Esophagus muscularis mucosa (tissue), 4 donors: Measurements from ENCODE around the gene KLHL1. TPM values are rescaled to one million over a fixed set of nuclear protein-coding genes. Genes with fewer than 3 reads are reported as not detected.

Source experiments
- DNase-seq: peaks from one replicate; pipeline ENCODE4 v3.0.0-alpha.2; 2017; ENCODE audit errors: extremely low spot score
- H3K27ac ChIP-seq, 4 donors: fragments of 200-600 bp; sonication (generic); replicated peaks in 1 of 4; 1 replicate in 3 of 4; 2 replicates in 1 of 4; pipeline ENCODE4 v1.5.1; 2016 to 2019; ENCODE audit warnings: mild to moderate bottlenecking in 1 of 4
- H3K27me3 ChIP-seq, 4 donors: fragments of 200-600 bp; sonication (generic); one replicate each; pipeline versions ENCODE4 v1.5.1 to v1.6.0; 2016 to 2019
- H3K36me3 ChIP-seq, 4 donors: fragments of 200-600 bp; sonication (generic); one replicate each; pipeline ENCODE4 v1.5.1; 2016 to 2019
- H3K4me1 ChIP-seq, 4 donors: fragments of 200-600 bp; sonication (generic); one replicate each; pipeline ENCODE4 v1.5.1; 2016 to 2019
- H3K4me3 ChIP-seq, 4 donors: fragments of 200-600 bp; sonication (generic); 1 replicate in 2 of 4; 2 replicates in 2 of 4; pipeline ENCODE4 v1.5.1; 2016 to 2019; ENCODE audit warnings: mild to moderate bottlenecking in 4 of 4, moderate library complexity in 1 of 4
- H3K9me3 ChIP-seq, 4 donors: fragments of 200-600 bp; sonication (generic); 1 replicate in 3 of 4; 2 replicates in 1 of 4; pipeline ENCODE4 v1.5.1; 2016 to 2019
- EP300 ChIP-seq: sonication (generic); formaldehyde crosslinking; IDR thresholded peaks from one replicate; pipeline ENCODE4 v1.6.1; 2017; ENCODE audit warnings: antibody characterized with exemption
- POLR2A ChIP-seq: fragments of 450-650 bp; IDR thresholded peaks from one replicate; pipeline ENCODE4 v1.6.1; 2017; ENCODE audit warnings: antibody characterized with exemption, moderate library complexity, mild to moderate bottlenecking, low read depth
- POLR2AphosphoS5 ChIP-seq, 2 donors: sonication (generic); formaldehyde crosslinking; IDR thresholded peaks; one replicate each; pipeline ENCODE4 v1.6.1; 2017; ENCODE audit warnings: antibody characterized with exemption in 2 of 2
- WGBS: methylation state at CpG from one replicate; pipeline ENCODE4 v1.1.5; 2018; 5-methylcytosine and 5-hydroxymethylcytosine counted together
- intact Hi-C: fragments of 100-400 bp; cut with DNase I; formaldehyde crosslinking; loops from one replicate; pipeline ENCODE4 v1.15.1; 2023
- total RNA-seq, 4 donors: library from RNA; depleted of rRNA; stranded (reverse); fragments of >200 nt; gene quantifications; one replicate each; pipeline versions ENCODE4 v1.1.0 to v1.2.1, GENCODE V29; 2016
- TF ChIP-seq, protein P1 (sequence below), 3 experiments: fragments of 200-600 bp in 2 of 3; fragments of 450-650 bp in 1 of 3; sonication (generic) in 2 of 3; IDR thresholded peaks; one replicate each; pipeline ENCODE4 v1.5.1; 2017 to 2019; ENCODE audit warnings: antibody characterized with exemption in 3 of 3, mild to moderate bottlenecking in 2 of 3, moderate library complexity in 1 of 3

KLHL1 gene
- total RNA-seq, 4 donors from 2014 or later: under 0.01 to 0.13 TPM; not detected in 2

DNA sequence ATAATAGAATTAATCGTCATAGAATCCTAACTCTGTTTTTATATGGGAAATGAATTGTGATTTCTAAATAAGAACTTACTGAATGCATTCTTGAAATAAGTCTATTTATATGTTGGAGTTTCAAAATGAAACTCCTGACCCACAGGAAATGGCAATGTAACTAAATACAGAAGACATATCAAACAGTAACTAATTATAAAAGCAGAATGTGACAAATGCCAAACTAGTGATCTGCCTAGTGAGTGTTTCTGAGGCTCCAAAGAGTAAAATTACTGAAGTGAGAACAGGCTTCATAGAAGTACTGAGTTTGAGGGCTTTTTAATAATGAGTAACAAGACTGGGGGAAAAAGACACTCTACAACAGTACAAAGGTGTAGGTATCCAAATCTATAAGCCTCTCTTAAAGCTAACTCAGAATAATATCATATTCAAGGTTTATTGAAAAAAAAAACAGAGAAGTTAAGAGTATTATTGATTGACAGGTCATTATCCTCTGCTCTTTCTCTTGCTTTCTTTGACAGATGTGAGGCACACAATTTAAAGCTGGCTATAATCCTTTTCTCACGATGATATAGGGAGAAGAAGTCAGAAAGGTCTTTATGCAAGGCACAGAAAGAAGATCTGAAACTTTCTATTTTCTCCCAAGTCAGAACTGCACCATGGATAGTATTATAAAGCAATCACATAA is 18.1 kb downstream of the KLHL1 start:
- TF ChIP-seq EP300 (no peak), POLR2A (no peak), POLR2AphosphoS5 (IDR thresholded peaks at IDR 0.05) (no peak)
- TF ChIP-seq, protein P1, sequence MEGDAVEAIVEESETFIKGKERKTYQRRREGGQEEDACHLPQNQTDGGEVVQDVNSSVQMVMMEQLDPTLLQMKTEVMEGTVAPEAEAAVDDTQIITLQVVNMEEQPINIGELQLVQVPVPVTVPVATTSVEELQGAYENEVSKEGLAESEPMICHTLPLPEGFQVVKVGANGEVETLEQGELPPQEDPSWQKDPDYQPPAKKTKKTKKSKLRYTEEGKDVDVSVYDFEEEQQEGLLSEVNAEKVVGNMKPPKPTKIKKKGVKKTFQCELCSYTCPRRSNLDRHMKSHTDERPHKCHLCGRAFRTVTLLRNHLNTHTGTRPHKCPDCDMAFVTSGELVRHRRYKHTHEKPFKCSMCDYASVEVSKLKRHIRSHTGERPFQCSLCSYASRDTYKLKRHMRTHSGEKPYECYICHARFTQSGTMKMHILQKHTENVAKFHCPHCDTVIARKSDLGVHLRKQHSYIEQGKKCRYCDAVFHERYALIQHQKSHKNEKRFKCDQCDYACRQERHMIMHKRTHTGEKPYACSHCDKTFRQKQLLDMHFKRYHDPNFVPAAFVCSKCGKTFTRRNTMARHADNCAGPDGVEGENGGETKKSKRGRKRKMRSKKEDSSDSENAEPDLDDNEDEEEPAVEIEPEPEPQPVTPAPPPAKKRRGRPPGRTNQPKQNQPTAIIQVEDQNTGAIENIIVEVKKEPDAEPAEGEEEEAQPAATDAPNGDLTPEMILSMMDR (IDR thresholded peaks at IDR 0.05): no peak
- Histone ChIP-seq H3K9me3 (no peaks in the 10 kb centered on the region), H3K4me1 (no peaks in the 10 kb centered on the region), H3K27me3 (no peaks in the 10 kb centered on the region), H3K27ac (no peak overlapping the region), H3K36me3 (no peaks in the 10 kb centered on the region), H3K4me3 (no peak overlapping the region)
- 71% methylated on average over 2 of the region's 2 CpGs for WGBS
- intact Hi-C loops: no loop called here
- DNase-seq: no peak

DNA sequence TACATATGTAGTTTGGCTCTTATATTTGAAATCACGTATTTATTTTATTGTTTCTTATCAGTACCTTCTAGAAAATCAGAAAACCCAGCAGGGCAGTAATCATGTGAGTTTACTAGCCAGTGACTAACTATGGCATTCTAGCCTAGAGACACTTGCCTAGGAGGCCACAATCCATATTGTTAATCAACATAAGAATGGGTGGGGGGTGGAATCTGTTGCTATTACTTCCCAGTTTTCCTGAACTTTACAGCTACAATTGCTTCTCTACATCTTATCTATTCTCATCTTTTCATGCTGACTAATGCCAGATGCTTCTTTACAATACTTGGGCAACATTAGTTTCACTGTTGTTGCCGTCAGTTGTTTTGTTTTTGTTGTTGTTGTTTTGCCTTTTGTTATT is 19.3 kb downstream of the KLHL1 start:
- WGBS: 86% methylated on average over 2 of the region's 2 CpGs
- Histone ChIP-seq H3K36me3 (no peaks in the 10 kb centered on the region), H3K9me3 (no peaks in the 10 kb centered on the region), H3K4me3 (no peak overlapping the region), H3K4me1 (no peaks in the 10 kb centered on the region), H3K27me3 (no peaks in the 10 kb centered on the region), H3K27ac (no peak overlapping the region)
- no peak for DNase-seq
- intact Hi-C loops: no loop called here
- TF ChIP-seq, protein P1 (IDR thresholded peaks at IDR 0.05): no peak
- no peak for TF ChIP-seq EP300
- TF ChIP-seq POLR2A: no peak
- TF ChIP-seq POLR2AphosphoS5 (IDR thresholded peaks at IDR 0.05): no peak

DNA sequence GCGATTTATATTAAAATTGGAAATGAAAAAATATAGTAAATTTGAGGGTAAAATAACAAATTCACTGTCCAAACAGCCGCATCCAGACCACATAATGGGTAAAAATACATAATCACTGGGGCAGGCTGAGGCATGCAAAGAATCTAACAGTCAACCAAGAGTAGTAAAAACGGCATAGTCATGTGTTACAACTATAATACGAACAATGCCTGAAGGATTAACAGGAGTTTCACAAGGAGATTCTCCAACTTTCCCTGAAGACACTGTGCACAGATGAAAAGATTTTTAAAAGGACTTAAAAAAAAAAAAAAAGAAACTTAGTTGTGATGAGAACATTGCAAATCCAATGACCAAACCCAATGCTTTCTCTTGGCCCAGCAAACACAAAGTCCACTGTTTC is 21.0 kb downstream of the KLHL1 start:
- TF ChIP-seq, protein P1 (IDR thresholded peaks at IDR 0.05): no peak
- TF ChIP-seq POLR2AphosphoS5 (IDR thresholded peaks at IDR 0.05): no peak
- TF ChIP-seq EP300: no peak
- TF ChIP-seq POLR2A: no peak
- Histone ChIP-seq H3K4me1 (no peaks in the 10 kb centered on the region), H3K9me3 (no peaks in the 10 kb centered on the region), H3K4me3 (no peak overlapping the region), H3K36me3 (no peaks in the 10 kb centered on the region), H3K27me3 (no peaks in the 10 kb centered on the region), H3K27ac (no peak overlapping the region)
- intact Hi-C loops: no loop called here
- 78% methylated on average over 4 of the region's 4 CpGs for WGBS
- no peak for DNase-seq

DNA sequence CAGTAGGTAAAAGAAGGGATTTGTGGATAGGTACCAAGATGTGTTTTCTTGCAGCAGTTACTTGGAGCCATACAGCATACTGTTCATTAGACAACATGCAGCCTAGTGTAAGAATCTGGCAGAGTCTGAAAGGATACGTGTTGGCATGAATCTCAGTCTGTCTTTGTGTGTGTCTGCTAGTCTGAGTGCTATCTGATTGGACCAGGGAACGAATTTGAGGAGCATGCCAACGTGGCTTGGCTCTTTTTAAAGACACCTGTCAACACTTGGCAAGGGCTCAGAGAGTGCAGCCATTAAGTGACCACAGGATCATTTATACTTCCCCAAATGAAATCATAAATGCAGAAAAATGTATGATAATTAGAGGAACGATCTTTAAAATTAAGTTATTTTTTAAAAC is 28.2 kb downstream of the KLHL1 start:
- TF ChIP-seq POLR2AphosphoS5 (IDR thresholded peaks at IDR 0.05): no peak
- intact Hi-C loops: no loop called here
- 51% methylated on average over 4 of the region's 4 CpGs for WGBS
- H3K4me3 ChIP-seq: no peak overlapping the region
- H3K36me3 ChIP-seq: no peaks in the 10 kb centered on the region
- DNase-seq: no peak
- no peak overlapping the region for H3K27ac ChIP-seq
- H3K9me3 ChIP-seq: no peaks in the 10 kb centered on the region
- no peaks in the 10 kb centered on the region for H3K27me3 ChIP-seq
- H3K4me1 ChIP-seq: no peaks in the 10 kb centered on the region

DNA sequence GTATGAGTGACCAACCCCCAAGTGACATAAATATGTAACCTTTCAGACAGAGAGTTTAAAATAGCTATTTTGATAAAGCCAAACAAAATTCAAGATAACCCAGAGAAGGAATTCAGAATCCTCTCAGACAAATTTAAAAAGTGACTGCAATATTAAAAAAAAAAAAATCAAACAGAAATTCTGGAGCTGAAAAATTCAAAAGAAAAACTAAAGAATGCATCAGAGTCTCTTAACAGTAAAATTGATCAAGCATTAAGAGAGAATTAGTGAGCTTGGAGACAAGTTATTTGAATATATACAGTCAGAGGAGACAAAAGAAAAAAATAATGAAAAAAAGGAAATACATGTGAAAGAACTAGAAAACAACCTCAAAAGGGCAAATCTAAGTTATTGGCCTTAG is 53.7 kb downstream of the KLHL1 start:
- TF ChIP-seq POLR2A (no peak), POLR2AphosphoS5 (IDR thresholded peaks at IDR 0.05) (no peak), EP300 (no peak)
- TF ChIP-seq, protein P1 (IDR thresholded peaks at IDR 0.05): no peak
- intact Hi-C loops: no loop called here
- H3K4me3 ChIP-seq: no peak overlapping the region

More for the DNA sequence above, 53.7 kb downstream of the KLHL1 start:
- Histone ChIP-seq H3K36me3 (no peaks in the 10 kb centered on the region), H3K27ac (no peak overlapping the region), H3K27me3 (no peaks in the 10 kb centered on the region), H3K4me1 (no peaks in the 10 kb centered on the region), H3K9me3 (peaks cover 0 to 5% (median 2%) of the 10 kb centered on the region in 4 donors)
- no peak for DNase-seq
